ENCODE results near the gene TH.
A peak's percentile ranks its signal among the peaks of the same experiment; 100 is the strongest.
"Not testable (repeated sequence)": the region's sequence is repeated elsewhere in the genome, so short reads cannot be mapped to it uniquely, and the experiment has no call there.

TH gene

DNA sequence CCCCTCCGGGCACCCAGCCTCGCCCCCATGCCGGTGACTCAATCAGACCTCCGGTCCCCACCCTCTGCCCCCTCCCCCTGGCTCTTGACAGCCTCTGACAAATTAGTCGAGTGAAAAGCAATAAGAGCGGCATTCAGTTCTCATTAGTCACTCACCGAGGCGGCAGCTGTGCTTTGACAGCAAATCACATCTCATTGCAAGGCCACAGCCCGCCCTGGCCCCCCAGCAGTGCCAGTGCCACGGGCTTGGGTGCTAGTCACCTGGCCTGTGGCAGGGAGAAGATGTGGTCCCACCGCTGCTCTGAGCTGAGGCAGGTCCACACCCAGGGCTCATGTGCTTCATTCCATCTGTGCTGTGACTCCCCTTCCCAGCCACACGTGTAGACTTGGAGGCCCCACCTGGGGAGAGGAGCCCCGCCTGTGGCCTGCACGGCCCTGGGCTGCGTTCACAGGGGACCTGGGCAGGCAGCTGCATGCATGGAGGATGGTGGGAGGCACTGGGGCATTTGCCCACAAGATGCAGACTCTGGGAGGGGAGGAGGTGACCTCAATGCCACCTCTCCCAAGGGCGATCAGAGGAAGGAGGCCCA lies 7.4 kb upstream of the TH start:
- no peak overlapping the region for H2BK120ac ChIP-seq (ENCODE audit: low read depth, low read length)
- WGBS (ENCODE audit: extremely low coverage, insufficient coverage, low lambda C conversion rate): no CpG with 5 or more reads among the region's 16 CpGs

GRCh38 chr11:2178055-2178773 lies 6.6 kb upstream of the TH start:
- WGBS (ENCODE audit: extremely low coverage, insufficient coverage, low lambda C conversion rate): no CpG with 5 or more reads among the region's 16 CpGs
- H2BK120ac ChIP-seq (ENCODE audit: low read depth, low read length); H3K4me1 ChIP-seq (ENCODE audit: control insufficient read depth, low read depth, low read length); H3K56ac ChIP-seq (ENCODE audit: low read length); H4K8ac ChIP-seq (ENCODE audit: low read depth, low read length); H2BK15ac ChIP-seq (replicated peaks; ENCODE audit: low read depth); H3K79me2 ChIP-seq (ENCODE audit: control insufficient read depth, insufficient read depth, low read length); H3K36me3 ChIP-seq (ENCODE audit: control insufficient read depth, insufficient read depth, low read length); H3K27me3 ChIP-seq (ENCODE audit: insufficient read depth, low read length, poor library complexity); H3K4me3 ChIP-seq (ENCODE audit: low read length); H3K9ac ChIP-seq (ENCODE audit: low read length); H3K79me1 ChIP-seq (ENCODE audit: low read length); H2AK5ac ChIP-seq (ENCODE audit: low read length); H2BK5ac ChIP-seq (ENCODE audit: low read length); H3K27ac ChIP-seq (ENCODE audit: low read depth, low read length); H4K5ac ChIP-seq (ENCODE audit: low read length); H3K4me2 ChIP-seq (ENCODE audit: low read length); DNase-seq; H3K18ac ChIP-seq (ENCODE audit: low read length); H3K4ac ChIP-seq (ENCODE audit: low read depth, low read length); H3K23ac ChIP-seq (ENCODE audit: low read length): not testable (repeated sequence)

More for the DNA sequence above, 7.4 kb upstream of the TH start:
- no peak overlapping the region for H3K9ac ChIP-seq (ENCODE audit: low read length)
- no peak overlapping the region for H2AK5ac ChIP-seq (ENCODE audit: low read length)
- no peaks in the 10 kb centered on the region for H3K79me2 ChIP-seq (ENCODE audit: control insufficient read depth, insufficient read depth, low read length)
- H3K23ac ChIP-seq (ENCODE audit: low read length): no peak overlapping the region
- H3K36me3 ChIP-seq (ENCODE audit: control insufficient read depth, insufficient read depth, low read length): no peaks in the 10 kb centered on the region
- H4K8ac ChIP-seq (ENCODE audit: low read depth, low read length): no peak overlapping the region
- DNase-seq: peak; percentile 37
- H3K27me3 ChIP-seq (ENCODE audit: insufficient read depth, low read length, poor library complexity): no peaks in the 10 kb centered on the region
- no peaks in the 10 kb centered on the region for H3K4me1 ChIP-seq (ENCODE audit: control insufficient read depth, low read depth, low read length)
- no peak overlapping the region for H3K18ac ChIP-seq (ENCODE audit: low read length)
- no peak overlapping the region for H3K4ac ChIP-seq (ENCODE audit: low read depth, low read length)
- H2BK5ac ChIP-seq (ENCODE audit: low read length): no peak overlapping the region
- no peak overlapping the region for H3K4me2 ChIP-seq (ENCODE audit: low read length)
- no peaks in the 10 kb centered on the region for H3K79me1 ChIP-seq (ENCODE audit: low read length)
- H3K27ac ChIP-seq (ENCODE audit: low read depth, low read length): no peak overlapping the region
- no peak overlapping the region for H3K56ac ChIP-seq (ENCODE audit: low read length)
- no peak overlapping the region for H3K4me3 ChIP-seq (ENCODE audit: low read length)
- H2BK15ac ChIP-seq (replicated peaks; ENCODE audit: low read depth): no peak overlapping the region
- H4K5ac ChIP-seq (ENCODE audit: low read length): no peak overlapping the region

- Histone ChIP-seq H2BK120ac (ENCODE audit: low read depth, low read length) (no peak overlapping the region), H3K18ac (ENCODE audit: low read length) (no peak overlapping the region), H3K27ac (ENCODE audit: low read depth, low read length) (no peak overlapping the region), H3K4me1 (ENCODE audit: control insufficient read depth, low read depth, low read length) (no peaks in the 10 kb centered on the region), H3K36me3 (ENCODE audit: control insufficient read depth, insufficient read depth, low read length) (no peaks in the 10 kb centered on the region), H3K4me2 (ENCODE audit: low read length) (no peak overlapping the region), H3K9ac (ENCODE audit: low read length) (no peak overlapping the region), H3K79me1 (ENCODE audit: low read length) (no peaks in the 10 kb centered on the region), H2AK5ac (ENCODE audit: low read length) (no peak overlapping the region), H4K8ac (ENCODE audit: low read depth, low read length) (no peak overlapping the region), H2BK5ac (ENCODE audit: low read length) (no peak overlapping the region), H3K23ac (ENCODE audit: low read length) (no peak overlapping the region), H3K56ac (ENCODE audit: low read length) (no peak overlapping the region), H3K4me3 (ENCODE audit: low read length) (no peak overlapping the region), H3K79me2 (ENCODE audit: control insufficient read depth, insufficient read depth, low read length) (no peaks in the 10 kb centered on the region), H3K4ac (ENCODE audit: low read depth, low read length) (no peak overlapping the region), H3K27me3 (ENCODE audit: insufficient read depth, low read length, poor library complexity) (no peaks in the 10 kb centered on the region), H2BK15ac (replicated peaks; ENCODE audit: low read depth) (no peak overlapping the region), H4K5ac (ENCODE audit: low read length) (no peak overlapping the region)
- no CpG with 5 or more reads among the region's 18 CpGs for WGBS (ENCODE audit: extremely low coverage, insufficient coverage, low lambda C conversion rate)
- DNase-seq: no peak
Measured at GRCh38 chr11:2177076-2177475, 5.5 kb upstream of the TH start.

DNA sequence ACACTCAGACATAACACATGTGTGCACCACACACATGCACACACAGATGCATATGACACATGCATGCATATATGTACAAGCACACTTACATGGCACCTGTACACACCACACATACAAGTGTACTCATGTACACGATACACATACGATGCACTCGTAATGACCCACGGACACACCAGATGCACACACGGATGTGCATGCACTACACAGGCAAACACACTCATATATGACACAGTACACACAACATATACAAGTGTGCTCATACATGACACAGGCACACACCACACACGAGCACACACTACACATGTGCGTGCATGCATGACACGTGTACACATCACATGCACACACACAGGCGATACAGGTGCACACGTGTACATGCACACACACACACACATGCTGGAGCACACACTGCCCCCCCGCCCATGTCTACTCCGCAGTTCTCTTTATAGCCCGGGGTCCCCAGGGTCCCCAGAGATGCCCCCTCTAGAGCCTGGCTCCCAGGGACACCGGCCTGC lies 4.8 kb upstream of the TH start:
- Histone ChIP-seq H3K36me3 (ENCODE audit: control insufficient read depth, insufficient read depth, low read length) (no peaks in the 10 kb centered on the region), H4K5ac (ENCODE audit: low read length) (no peak overlapping the region), H3K18ac (ENCODE audit: low read length) (no peak overlapping the region), H2BK5ac (ENCODE audit: low read length) (no peak overlapping the region), H3K23ac (ENCODE audit: low read length) (no peak overlapping the region), H3K9ac (ENCODE audit: low read length) (no peak overlapping the region), H2AK5ac (ENCODE audit: low read length) (no peak overlapping the region), H3K56ac (ENCODE audit: low read length) (no peak overlapping the region), H3K4ac (ENCODE audit: low read depth, low read length) (no peak overlapping the region), H3K4me1 (ENCODE audit: control insufficient read depth, low read depth, low read length) (no peaks in the 10 kb centered on the region), H2BK15ac (replicated peaks; ENCODE audit: low read depth) (no peak overlapping the region), H3K4me2 (ENCODE audit: low read length) (no peak overlapping the region), H3K79me1 (ENCODE audit: low read length) (no peaks in the 10 kb centered on the region), H3K27me3 (ENCODE audit: insufficient read depth, low read length, poor library complexity) (no peaks in the 10 kb centered on the region), H3K4me3 (ENCODE audit: low read length) (no peak overlapping the region), H4K8ac (ENCODE audit: low read depth, low read length) (no peak overlapping the region), H2BK120ac (ENCODE audit: low read depth, low read length) (no peak overlapping the region), H3K79me2 (ENCODE audit: control insufficient read depth, insufficient read depth, low read length) (no peaks in the 10 kb centered on the region), H3K27ac (ENCODE audit: low read depth, low read length) (no peak overlapping the region)
- WGBS (ENCODE audit: extremely low coverage, insufficient coverage, low lambda C conversion rate): no CpG with 5 or more reads among the region's 14 CpGs
- DNase-seq: no peak

GRCh38 chr11:2175659-2176058 lies 4.0 kb upstream of the TH start:
- no peak overlapping the region for H3K23ac ChIP-seq (ENCODE audit: low read length)
- no peak overlapping the region for H3K4ac ChIP-seq (ENCODE audit: low read depth, low read length)
- no peaks in the 10 kb centered on the region for H3K27me3 ChIP-seq (ENCODE audit: insufficient read depth, low read length, poor library complexity)
- no peak overlapping the region for H2BK15ac ChIP-seq (replicated peaks; ENCODE audit: low read depth)
- no peak overlapping the region for H3K56ac ChIP-seq (ENCODE audit: low read length)
- H4K5ac ChIP-seq (ENCODE audit: low read length): no peak overlapping the region
- no peak overlapping the region for H2BK5ac ChIP-seq (ENCODE audit: low read length)
- no peak overlapping the region for H3K4me3 ChIP-seq (ENCODE audit: low read length)
- no peak for DNase-seq
- H3K18ac ChIP-seq (ENCODE audit: low read length): no peak overlapping the region
- no peaks in the 10 kb centered on the region for H3K4me1 ChIP-seq (ENCODE audit: control insufficient read depth, low read depth, low read length)
- no peak overlapping the region for H2AK5ac ChIP-seq (ENCODE audit: low read length)
- H3K79me2 ChIP-seq (ENCODE audit: control insufficient read depth, insufficient read depth, low read length): no peaks in the 10 kb centered on the region
- no peak overlapping the region for H2BK120ac ChIP-seq (ENCODE audit: low read depth, low read length)
- no peak overlapping the region for H4K8ac ChIP-seq (ENCODE audit: low read depth, low read length)
- no CpG with 5 or more reads among the region's 13 CpGs for WGBS (ENCODE audit: extremely low coverage, insufficient coverage, low lambda C conversion rate)
- no peak overlapping the region for H3K27ac ChIP-seq (ENCODE audit: low read depth, low read length)
- H3K9ac ChIP-seq (ENCODE audit: low read length): no peak overlapping the region
- no peaks in the 10 kb centered on the region for H3K79me1 ChIP-seq (ENCODE audit: low read length)
- no peak overlapping the region for H3K4me2 ChIP-seq (ENCODE audit: low read length)
- no peaks in the 10 kb centered on the region for H3K36me3 ChIP-seq (ENCODE audit: control insufficient read depth, insufficient read depth, low read length)
